Measurements from ENCODE around the gene NCMAP. TPM values are rescaled to one million over a fixed set of nuclear protein-coding genes. Genes with fewer than 3 reads are reported as not detected.

NCMAP gene
- total and polyA plus RNA-seq, 2 experiments from 2014 or later, result 0.17 to 0.23 TPM

GRCh38 chr1:24507405-24507804, 48.5 kb upstream of the NCMAP start (continued):
- no peak for TF ChIP-seq ZNF462 (CRISPR knock-in tag; IDR thresholded peaks at IDR 0.05)
- TF ChIP-seq ETS1 (IDR thresholded peaks at IDR 0.05), result no peak

- Histone ChIP-seq H3K79me2 (replicated peaks; ENCODE audit: insufficient read depth) (peaks cover 17% of the 10 kb centered on the region), H3K4me2 (no peak overlapping the region), H2AFZ (no peak overlapping the region), H3K4me3 (no peak overlapping the region), H3K27me3 (ENCODE audit: insufficient read depth) (peaks cover 1% of the 10 kb centered on the region; the same call in 1 of the 2 replicates), H3K36me3 (ENCODE audit: insufficient read depth) (no peaks in the 10 kb centered on the region), H3K4me1 (ENCODE audit: insufficient read depth) (peaks cover 19% of the 10 kb centered on the region), H3K9me2 (ENCODE audit: insufficient read depth) (no peaks in the 10 kb centered on the region), H3K27ac (ENCODE audit: low read depth) (no peak overlapping the region), H3F3A (replicated peaks; ENCODE audit: low read depth) (no peaks in the 10 kb centered on the region), H4K20me1 (replicated peaks; ENCODE audit: insufficient read depth) (no peaks in the 10 kb centered on the region)
- Mint-ChIP-seq H3K4me3 (no peak overlapping the region), H3K27ac (no peak overlapping the region), H3K9me3 (no peaks in the 10 kb centered on the region), H3K4me1 (peaks cover 49% of the 10 kb centered on the region), H3K27me3 (ENCODE audit: insufficient read depth, low read depth, poor library complexity) (peaks cover 3% of the 10 kb centered on the region), H3K36me3 (ENCODE audit: low read depth) (no peaks in the 10 kb centered on the region)
- DNase-seq (ENCODE audit: low spot score), result no peak
- no peak for ATAC-seq
- TF ChIP-seq ZNF331 (CRISPR knock-in tag; IDR thresholded peaks at IDR 0.05; ENCODE audit: low read depth) (no peak), CTCF (conservative IDR thresholded peaks at IDR 0.05; ENCODE audit: low read depth in 2 of 2) (no peak), POLR2AphosphoS5 (IDR thresholded peaks at IDR 0.05; ENCODE audit: low read depth) (no peak), ETS1 (IDR thresholded peaks at IDR 0.05) (no peak), ZNF114 (CRISPR knock-in tag; IDR thresholded peaks at IDR 0.05) (no peak), EZH2phosphoT487 (IDR thresholded peaks at IDR 0.05; ENCODE audit: unreplicated experiment) (no peak), EZH2 (IDR thresholded peaks at IDR 0.05; ENCODE audit: low read depth, unreplicated experiment) (no peak), REST (IDR thresholded peaks at IDR 0.05; ENCODE audit: unreplicated experiment) (no peak), STAT1 (IDR thresholded peaks at IDR 0.05; ENCODE audit: unreplicated experiment) (no peak), NANOG (IDR thresholded peaks at IDR 0.05; ENCODE audit: borderline replicate concordance) (no peak), JUNB (IDR thresholded peaks at IDR 0.05; ENCODE audit: unreplicated experiment) (no peak)
These were observed 47.0 kb upstream of the NCMAP start for GRCh38 chr1:24508911-24509310.

Data from GM23338 (cell line).